ENCODE results near the gene RBM41.
A peak's percentile ranks its signal among the peaks of the same experiment; 100 is the strongest.
"Not testable (repeated sequence)": the region's sequence is repeated elsewhere in the genome, so short reads cannot be mapped to it uniquely, and the experiment has no call there.

The RBM41 gene

DNA sequence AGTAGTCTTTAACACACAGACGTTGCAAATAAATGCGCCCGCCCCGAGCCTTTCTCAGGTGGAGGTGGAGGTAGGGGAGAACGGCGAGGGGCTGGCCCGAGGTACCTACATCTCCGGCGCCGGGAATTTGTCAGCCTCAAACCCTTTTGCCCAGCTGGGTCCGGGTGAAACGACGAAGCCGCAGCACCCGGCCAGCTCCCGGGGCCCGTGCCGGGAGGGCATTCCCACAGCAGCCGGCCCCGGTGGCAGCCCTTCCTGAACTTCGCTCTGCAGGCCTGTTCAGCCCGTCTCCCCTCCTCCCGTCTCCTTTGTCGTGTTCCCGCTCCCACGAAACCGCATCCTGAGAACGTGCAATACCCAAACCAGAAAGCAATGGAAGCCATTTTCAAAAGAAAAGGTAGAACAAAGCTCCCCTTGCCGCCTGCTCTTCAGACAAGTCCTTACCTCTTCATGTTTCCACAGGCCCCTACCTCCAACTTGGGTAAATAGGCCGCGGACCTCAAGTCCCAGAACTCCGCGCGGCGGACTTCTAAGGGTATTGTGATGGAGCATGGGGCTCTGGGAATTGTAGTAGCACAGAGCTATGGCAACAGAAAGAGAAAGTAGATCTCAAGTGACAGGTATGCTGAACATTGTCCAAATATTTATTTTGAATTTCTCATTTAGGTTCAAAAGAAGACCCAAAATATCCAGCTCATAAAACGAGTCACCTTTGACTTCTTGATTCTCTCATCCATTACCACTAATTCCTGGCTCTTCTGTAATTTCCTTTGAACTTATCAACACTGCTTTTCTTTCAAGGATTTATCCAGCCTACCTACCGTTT lies at the start of gene RBM41:
TSS of gene RBM41 (minus strand) at position 501 of the 826 bp plus-strand sequence. CDS start at position 452, 49 bp downstream.
- peak; percentile 78 to 84 for DNase-seq

GRCh38 chrX:107168257-107168656 lies 49.6 kb upstream of the RBM41 start:
- DNase-seq = no peak

GRCh38 chrX:107167163-107167921 lies 48.7 kb upstream of the RBM41 start:
- DNase-seq = no peak

- not testable (repeated sequence) for DNase-seq
Observed at GRCh38 chrX:107157618-107158017, 39.0 kb upstream of the RBM41 start.

- DNase-seq = not testable (repeated sequence)
Observed at GRCh38 chrX:107155621-107156430, 37.2 kb upstream of the RBM41 start.

DNA sequence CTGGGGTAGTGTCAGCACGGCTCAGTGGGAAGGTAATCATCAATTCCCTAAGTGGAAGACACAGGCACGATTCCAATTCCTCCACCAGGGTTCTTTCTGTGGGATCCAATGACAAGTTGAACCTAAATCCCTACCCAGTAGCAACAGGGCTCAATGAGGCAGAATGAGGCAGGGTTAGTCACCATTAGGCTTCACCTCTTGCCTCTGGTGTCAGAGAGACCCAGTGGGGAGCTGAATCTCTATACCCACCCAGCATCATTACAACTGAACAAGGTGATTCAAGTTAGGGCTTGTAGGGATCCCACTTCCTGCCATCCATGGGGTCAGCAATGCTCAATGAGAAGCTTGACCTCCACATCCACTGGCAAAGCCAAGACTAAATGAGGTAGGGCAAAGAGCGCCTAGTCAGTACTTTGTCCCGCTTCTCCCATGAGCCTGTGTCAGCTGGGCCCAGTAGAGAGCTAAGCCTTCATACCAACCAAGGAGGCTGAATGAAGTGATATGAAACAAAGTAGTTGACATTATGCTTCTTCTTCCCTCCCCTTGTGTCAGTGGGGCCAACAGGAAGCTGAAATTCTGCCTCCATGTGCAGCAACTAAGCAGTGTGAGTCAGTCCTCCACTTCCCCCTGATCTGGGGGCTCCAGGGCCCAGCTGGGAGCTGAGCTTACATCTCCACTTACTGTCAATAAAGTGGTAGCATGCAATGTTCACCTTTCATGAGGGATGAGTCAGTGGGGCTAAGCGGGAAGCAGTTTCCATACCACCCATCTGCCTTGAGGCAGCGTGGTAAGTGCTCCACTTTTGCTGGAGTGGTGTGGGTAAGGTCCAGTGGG lies 36.4 kb upstream of the RBM41 start:
- DNase-seq = no peak

- no peak for DNase-seq
Observed at GRCh38 chrX:107153005-107153404, 34.4 kb upstream of the RBM41 start.

DNA sequence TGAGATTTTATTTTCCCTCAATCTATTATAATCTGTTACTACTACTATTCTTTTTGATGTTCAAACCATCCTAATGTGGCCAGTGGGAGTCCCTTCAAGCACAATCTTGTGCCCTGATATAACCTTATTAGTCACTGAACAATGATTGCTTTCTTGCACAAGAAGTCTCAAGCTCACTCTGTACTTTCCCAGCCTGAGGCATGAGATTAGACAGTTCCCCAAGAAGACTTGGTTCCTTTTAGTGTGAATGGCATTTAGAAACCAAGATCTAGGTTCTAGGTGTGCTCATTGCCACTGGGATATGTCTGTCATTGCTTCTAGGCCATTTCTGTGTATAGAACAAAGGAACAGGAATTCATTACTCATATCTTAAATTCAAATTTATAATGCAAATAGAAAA lies 28.0 kb upstream of the RBM41 start:
- DNase-seq = no peak

GRCh38 chrX:107135965-107136307 lies 17.3 kb upstream of the RBM41 start:
- no peak for DNase-seq

GRCh38 chrX:107135049-107135964 lies 16.7 kb upstream of the RBM41 start:
- no peak for DNase-seq

GRCh38 chrX:107123750-107124149 lies 5.1 kb upstream of the RBM41 start:
- no peak for DNase-seq

- DNase-seq = no peak
Observed at GRCh38 chrX:107119283-107119682, 661 bp upstream of the RBM41 start.

DNA sequence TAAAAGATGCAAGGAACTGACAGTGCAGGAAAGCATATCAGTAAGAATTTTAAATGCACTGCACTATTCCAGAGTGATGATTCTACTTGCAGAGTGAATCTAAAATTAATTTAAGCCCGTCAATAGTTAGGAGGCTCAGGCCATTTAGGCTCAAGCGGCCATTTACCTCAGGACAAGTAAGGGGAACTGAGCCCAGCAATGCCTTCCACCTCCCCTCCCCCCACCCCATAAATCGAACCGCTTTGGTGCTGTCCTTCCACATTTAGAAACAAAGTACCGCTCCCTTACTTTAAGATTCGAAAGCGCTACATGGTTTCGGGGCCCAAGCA lies 665 bp downstream of the RBM41 start:
- DNase-seq = no peak

- no peak for DNase-seq
Observed at GRCh38 chrX:107107459-107107858, 11.2 kb downstream of the RBM41 start.

- no peak for DNase-seq
Observed at GRCh38 chrX:107102980-107103379, 15.6 kb downstream of the RBM41 start.

- no peak for DNase-seq
Observed at GRCh38 chrX:107076158-107076557, 42.5 kb downstream of the RBM41 start.

DNA sequence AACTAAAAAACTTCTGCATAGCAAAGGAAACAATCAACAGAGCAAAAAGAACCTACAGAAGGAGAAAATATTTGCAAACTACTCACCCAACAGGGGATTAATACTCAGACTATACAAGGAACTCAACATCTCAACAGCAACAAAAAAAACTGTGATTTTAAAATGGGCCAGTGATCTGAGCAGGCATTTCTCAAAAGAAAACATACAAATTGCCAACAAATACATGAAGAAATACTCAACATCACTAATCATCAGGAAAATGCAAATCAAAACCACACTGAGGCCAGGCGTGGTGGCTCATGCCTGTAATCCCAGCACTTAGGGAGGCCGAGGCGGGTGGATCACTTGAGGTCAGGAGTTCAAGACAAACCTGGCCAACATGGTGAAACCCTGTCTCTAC lies 60.9 kb downstream of the RBM41 start:
- not testable (repeated sequence) for DNase-seq

DNA sequence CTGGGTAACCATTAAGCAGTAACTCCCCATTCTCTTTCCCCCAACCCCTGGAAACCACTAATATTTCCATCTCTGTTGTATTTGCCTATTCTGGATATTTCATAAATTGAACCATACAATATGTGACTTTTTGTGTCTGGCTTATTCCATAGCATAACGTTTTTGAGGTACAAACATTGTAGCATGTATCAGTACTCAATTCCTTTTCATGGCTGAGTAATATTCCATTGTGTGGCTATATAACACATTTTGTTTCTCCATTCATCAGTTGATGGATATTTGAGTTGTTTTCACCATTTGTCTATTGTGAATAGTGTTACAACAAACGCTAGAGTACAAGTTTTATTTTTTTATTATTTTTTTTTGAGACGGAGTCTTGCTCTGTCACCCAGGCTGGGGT lies 63.6 kb downstream of the RBM41 start:
- DNase-seq = no peak

GRCh38 chrX:107050195-107050709 lies 68.4 kb downstream of the RBM41 start:
- no peak for DNase-seq

- no peak for DNase-seq
Observed at GRCh38 chrX:107047622-107048021, 71.0 kb downstream of the RBM41 start.

DNA sequence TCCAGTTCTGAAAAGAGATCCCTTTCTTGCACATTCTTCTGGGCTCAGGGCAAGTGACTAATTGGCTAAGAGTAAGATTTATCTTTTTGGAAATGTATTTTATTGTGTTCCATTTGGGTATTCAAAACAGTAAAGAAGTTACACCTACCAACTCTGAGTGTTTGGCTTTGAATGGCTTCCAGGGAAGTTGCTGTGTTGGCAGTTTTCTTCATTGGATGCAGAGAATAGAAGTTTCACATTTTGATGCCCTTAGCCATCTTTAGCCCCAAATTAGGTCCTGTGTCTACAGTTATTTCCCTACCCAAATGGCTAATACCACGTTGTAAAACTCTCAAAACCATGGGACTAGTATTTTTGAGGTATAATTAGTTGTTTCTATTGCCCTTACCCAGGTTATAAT lies 88.9 kb downstream of the RBM41 start:
- DNase-seq = no peak
